Stimulated activated CD4-positive, alpha-beta T cell treated with anti-CD3 and anti-CD28 coated beads, Interleukin-12 subunit alpha, Interleukin-12 subunit beta, amount 100 ng/mL, for 4 hours (primary cell): Measurements from ENCODE around the gene STYXL1.

Experiments
- DNase-seq: peaks from one replicate; pipeline ENCODE4 v3.0.0-alpha.2; 2020

The STYXL1 gene

GRCh38 chr7:75951506-75951905 is 96.3 kb downstream of the STYXL1 start:
- DNase-seq: no peak

GRCh38 chr7:75950111-75950681 is 97.6 kb downstream of the STYXL1 start:
- DNase-seq: no peak

- no peak for DNase-seq
Measured at GRCh38 chr7:75948179-75948578, 99.6 kb downstream of the STYXL1 start.
